Measurements from ENCODE around the gene GDPGP1. TPM values are rescaled to one million over a fixed set of nuclear protein-coding genes. Genes with fewer than 3 reads are reported as not detected.

GDPGP1 gene
- total RNA-seq, result 3.0 and 11.0 TPM in 2 replicates

DNA sequence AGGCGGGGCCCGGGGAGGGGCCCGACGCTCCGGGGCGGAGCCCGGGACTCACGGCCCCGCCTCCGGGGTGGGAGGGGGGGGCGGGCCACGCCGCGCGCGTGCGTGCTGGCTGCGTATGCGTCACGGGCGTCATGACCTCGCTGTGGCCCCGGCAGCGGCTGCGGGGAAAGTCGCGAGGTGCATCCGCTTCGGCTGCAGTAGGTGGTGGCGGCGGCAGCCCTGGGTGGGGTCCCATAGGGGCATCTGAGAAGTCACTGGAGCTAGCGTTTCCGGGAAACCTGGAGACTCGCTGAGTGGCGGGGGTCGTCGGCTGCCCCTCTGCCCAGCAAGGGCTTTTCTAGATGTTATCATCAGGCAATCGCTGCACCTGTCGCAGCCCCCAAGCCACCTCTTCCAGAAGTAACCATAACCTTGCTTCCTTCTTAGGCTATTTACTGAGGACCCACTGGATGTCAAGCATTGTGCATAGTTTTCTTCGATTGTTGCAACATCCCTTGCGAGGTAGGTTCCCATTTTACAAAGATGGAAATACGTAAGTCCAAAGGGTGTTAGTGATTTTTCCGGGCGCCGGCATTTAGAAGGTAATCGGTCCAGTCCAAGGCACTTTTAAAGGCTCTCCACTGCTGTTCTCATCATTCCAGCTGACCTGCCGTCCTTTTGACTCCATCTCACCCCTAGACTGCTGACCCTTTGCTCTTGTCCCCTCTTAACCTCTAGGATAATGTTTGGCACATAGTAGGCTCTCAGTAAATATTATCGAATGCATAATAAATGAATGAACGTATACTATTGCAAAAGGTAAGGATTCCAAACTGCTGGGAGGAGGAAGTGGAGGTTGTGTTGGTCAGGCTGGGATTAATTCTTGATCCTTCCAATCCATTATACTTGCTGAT, at the start of gene GDPGP1:
TSS of gene GDPGP1 (plus strand) at position 114 of the 893 bp plus-strand sequence. CDS start 6,700 bp downstream, outside the sequence.

DNA sequence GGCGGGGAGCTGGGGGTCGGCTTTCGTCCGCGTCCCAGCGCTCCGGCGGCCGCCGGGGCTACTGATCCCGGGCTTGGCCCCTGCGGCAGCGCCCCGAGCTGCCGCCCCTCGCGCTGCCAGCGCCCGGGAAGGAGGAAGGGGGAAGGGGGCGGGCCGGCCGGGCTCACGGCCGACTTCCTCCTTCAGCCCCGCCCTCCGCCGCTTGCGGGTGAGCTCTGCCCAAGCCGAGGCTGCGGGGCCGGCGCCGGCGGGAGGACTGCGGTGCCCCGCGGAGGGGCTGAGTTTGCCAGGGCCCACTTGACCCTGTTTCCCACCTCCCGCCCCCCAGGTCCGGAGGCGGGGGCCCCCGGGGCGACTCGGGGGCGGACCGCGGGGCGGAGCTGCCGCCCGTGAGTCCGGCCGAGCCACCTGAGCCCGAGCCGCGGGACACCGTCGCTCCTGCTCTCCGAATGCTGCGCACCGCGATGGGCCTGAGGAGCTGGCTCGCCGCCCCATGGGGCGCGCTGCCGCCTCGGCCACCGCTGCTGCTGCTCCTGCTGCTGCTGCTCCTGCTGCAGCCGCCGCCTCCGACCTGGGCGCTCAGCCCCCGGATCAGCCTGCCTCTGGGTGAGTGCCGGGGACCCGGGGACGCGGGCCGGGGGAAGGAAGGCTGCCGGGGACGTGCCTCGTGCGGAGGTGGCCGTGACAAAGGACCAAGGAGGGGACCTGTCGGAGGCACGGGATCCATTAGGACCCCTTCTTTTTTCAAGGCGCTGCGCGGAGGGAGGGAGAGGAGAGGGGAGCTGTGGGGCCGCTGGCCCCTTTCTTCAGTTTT, 32.7 kb upstream of the GDPGP1 start, which contains the start of gene SEMA4B:
TSS of gene SEMA4B (plus strand) at position 201 of the 814 bp plus-strand sequence. CDS start at position 450, 249 bp downstream.

GRCh38 chr15:90233387-90234095, 468 bp upstream of the GDPGP1 start, which contains the start of gene CIB1:
CIB1 (minus strand) TSS chr15:90233941; CDS start chr15:90233885, 56 bp downstream.

GRCh38 chr15:90249203-90249863, 15.3 kb downstream of the GDPGP1 start, which contains the start of gene TTLL13:
TTLL13 (plus strand) TSS chr15:90249556; CDS start chr15:90250631, 1,075 bp downstream.

DNA sequence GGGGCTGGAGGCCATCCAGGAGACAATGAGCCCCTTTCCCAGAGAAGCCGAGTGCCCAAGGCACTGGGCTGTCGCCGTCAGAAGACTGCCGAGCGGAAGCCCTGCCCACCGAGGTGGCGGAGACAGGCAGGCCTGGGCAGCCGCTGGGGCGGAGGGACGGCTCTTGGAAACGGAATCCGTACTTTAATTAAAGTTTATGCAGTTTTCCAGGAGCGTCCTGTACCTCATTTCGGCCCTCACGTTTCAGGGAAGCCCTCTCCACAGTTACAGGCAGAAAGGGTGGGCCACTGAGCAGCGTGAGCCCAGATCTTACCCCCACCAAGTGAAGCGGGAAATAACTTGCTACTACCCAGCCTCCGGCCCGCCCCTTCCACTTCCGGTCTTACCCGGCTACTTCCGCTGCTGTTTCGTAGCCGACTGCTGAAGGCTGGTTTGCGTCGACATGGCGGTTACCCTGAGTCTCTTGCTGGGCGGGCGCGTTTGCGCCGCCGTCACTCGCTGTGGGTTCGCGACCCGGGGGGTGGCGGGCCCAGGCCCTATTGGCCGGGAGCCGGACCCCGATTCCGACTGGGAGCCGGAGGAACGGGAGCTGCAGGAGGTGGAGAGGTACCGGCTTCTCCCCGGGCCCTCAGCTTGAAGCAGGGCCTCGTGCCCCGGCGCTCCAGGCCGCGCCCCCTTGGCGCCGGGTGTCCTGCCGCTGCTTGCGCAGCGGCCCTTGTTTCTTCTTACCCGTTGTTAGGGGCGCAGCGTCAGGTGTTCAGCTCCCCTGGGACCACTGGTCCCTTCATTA, 31.5 kb downstream of the GDPGP1 start, which contains the start of gene NGRN:
TSS of gene NGRN (plus strand) at position 402 of the 790 bp plus-strand sequence. CDS start at position 443, 41 bp downstream.

Other genes starting within 250 kb of the GDPGP1 start
- gene ZNF710, start 232.9 kb upstream of the GDPGP1 start, total RNA-seq, result 7.7 and 11.5 TPM in 2 replicates
- 52.7 and 54.5 TPM in 2 replicates for gene IDH2, start 131.7 kb upstream of the GDPGP1 start, total RNA-seq
- gene SEMA4B, start 32.9 kb upstream of the GDPGP1 start, total RNA-seq, result 11.8 and 16.2 TPM in 2 replicates
- gene CIB1, start 268 bp upstream of the GDPGP1 start, total RNA-seq, result 27.1 and 31.9 TPM in 2 replicates
- gene TTLL13, start 15.3 kb downstream of the GDPGP1 start, total RNA-seq, result 0.12 TPM in 1 of 2 replicates, not detected in the other
- gene NGRN, start 31.5 kb downstream of the GDPGP1 start, total RNA-seq, result 71.2 and 76.0 TPM in 2 replicates
- gene ZNF774, start 118.1 kb downstream of the GDPGP1 start, total RNA-seq, result 1.1 and 2.5 TPM in 2 replicates
- 265 and 279 TPM in 2 replicates for gene IQGAP1, start 154.0 kb downstream of the GDPGP1 start, total RNA-seq